Activated gamma-delta T cell treated with Interleukin-2 at 50 U/mL for 16 hours (primary cell): Measurements from ENCODE around the gene HSDL1.
"Not testable (repeated sequence)": the region's sequence is repeated elsewhere in the genome, so short reads cannot be mapped to it uniquely, and the experiment has no call there.

ENCODE experiments used
- DNase-seq: peaks from one replicate; pipeline ENCODE4 v3.0.0-alpha.2; 2020

The HSDL1 gene

DNA sequence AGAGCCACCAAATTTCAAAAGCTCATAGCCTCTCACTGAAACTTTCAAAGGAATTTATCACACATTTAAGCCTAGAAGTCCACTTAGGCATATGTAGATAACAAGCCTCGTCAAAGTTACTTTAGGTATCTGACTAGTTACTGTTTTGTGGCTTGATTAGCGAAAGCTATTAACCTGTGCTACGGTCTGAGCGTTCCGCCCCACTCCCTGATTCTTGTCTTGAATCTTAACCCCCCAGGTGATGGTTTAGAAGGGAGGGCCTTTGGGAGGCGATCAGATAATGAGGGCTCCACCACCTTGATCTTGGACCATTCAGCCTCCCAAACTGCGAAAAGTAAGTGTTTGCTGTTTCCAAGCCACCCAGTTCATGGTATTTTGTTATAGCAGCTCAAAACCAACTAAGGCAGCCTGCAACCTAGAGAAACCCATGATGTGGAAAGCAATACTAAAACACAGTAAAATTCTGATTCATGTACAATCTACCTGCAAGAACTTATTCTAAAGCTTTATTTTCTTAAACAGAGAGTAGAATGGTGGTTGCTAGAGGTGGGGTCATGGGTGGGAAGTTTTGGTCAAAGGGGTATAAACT, 7.1 kb downstream of the HSDL1 start:
- DNase-seq = no peak

DNA sequence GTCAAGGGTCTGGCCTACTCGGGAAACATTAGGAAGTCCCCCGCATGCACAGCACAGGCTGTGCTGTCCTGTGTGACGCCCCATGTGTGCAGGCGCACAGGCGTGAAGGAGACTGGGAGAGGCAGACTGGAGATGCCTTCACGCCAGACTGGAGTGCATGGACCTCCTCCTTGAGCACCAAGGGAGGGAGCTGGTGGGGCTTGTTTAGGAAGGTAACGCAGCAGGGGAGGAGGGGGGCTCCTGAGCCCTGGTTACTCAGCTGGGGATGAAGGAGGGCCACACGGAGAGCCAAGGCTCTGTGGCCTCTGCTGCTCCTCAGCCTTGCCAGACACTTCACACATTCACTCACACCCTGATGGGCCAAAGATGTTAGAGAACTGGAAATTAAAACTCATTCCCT, 7.7 kb downstream of the HSDL1 start:
- DNase-seq = no peak

DNA sequence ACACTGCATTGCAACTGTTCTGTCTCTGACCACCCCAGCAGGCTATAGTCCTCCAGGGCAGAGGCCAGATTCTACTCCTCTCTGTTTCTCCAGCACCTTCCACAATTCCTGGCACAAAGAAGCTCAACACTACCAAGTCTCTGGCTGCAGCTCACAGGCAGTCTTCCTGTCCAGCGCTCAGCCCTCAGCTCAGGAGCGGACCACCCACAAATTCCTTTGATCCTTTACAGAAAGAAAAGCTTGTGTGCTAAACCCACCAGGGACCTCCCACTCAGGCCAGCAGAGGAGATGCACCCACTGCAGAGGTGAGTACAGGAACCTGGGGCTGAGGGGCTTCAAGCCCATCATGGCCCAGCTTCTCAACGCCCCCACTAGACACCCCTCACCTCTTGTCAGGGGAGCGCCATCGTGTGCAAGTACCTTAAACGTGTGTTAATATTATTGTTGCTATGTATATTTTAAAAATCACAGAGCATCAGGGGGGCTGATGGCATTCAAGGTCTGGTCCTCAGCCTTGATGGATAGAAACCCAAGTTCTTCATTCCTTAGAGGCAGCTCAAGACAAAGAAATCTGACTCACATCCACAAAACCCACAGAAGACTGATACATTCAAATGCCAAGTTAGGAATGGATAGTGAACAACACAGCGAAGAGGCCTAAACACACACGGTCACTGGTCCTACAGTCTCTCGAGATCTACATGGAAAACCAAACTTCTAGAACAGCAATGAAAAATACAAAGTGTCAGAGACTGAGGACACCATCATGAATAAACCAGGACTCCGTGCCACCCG, 8.4 kb downstream of the HSDL1 start:
- no peak for DNase-seq

DNA sequence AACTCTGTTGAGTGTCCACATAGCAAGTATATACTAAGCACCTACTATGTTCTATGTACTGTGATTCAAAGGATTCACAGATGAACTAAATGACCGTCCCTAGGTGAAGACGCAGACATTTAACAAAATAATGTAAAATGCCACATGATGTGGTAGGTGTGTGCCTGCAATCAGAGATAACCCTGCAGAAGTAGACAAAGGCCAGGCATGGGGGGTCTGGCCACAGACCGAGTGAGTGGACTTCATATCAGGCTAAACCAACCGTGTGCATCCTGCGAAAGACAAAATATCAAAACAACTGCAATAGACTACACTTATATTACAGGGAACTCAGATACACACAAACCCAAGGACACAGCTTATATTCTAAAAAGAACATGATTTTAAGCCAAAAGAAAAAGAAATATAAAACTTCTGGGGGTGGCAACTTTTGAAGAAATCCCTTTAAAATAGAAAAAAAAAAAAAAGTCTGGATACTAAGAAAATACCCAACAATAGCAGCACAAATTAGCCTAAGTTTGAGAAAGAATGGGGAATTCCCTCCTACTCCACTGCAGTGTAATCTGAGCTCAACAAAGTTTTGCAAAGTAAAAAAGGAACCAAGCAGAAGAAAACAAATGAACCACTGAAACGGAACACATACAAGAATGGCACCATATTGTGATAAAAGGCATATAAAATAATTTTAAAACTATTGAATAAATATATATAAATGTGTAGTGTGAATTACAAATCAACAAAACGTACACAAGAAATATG, 12.3 kb downstream of the HSDL1 start:
- no peak for DNase-seq

DNA sequence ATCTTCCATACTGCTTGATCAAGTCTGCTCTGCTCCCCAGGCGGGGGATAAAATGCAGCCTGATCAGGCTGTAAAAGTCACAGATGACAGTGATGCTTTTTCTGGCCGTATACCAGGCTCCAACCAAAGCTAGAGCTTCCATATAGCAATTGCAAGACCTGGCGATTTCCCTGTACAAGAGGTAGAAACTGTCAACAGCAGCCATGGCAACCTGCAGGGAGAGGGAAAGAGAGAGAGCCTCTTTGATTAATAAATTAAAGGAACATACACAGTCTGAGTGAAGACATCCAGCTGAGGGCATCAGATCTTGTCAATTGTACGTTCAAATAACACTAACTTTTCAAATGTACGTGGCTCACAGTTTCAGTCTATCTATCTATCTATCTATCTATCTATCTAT, 13.9 kb downstream of the HSDL1 start:
- DNase-seq = no peak

DNA sequence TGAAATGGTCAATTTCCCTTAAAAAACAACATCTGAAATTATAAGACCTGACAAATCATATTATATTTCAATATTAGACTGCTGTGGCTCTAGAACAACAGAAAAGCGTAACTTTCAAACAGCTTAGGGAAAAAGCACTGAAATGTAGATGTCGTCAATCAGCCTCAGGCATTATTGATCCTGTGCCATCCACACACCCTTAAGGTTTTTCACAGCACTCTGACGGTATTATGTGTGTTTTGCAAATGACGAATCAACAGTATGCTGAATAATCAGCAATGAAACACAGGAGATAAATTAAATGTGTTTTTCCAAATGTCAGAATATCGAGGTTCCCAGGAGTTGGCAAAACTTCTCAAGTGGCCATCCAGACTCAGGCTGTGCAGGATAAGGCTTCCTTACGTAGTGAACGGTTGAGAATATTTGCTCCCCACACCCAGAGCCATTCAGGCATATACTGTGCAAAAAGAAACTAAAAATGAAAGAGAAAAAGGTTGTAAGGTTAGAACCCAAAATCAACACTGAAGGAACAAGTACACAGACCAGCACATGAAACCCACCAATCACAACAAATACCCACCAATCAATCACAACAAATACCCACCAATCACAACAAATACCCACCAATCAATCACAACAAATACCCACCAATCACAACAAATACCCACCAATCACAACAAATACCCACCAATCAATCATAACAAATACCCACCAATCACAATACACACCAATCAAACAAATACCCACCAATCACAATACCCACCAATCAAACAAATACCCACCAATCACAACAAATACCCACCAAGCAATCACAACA, 20.5 kb downstream of the HSDL1 start:
- no peak for DNase-seq

DNA sequence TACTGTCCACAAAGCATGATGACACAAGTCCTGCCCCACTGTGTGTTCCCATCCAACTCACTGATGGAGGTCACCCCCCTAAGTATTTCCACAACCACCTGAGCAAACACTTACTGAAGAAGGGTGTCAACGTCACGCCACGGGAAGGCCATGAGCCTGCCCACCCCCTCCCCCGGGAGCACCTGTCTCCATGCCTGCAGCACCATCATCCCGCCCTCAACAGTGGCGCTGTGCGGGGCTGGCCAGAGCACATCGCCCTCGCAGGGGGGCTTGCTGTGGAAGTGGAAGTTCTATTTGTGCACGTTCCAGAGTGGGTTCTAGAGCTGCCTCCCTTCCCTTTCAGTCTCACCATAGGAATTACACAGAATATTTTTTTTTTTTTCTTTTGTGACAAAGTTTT, 24.0 kb downstream of the HSDL1 start:
- no peak for DNase-seq

DNA sequence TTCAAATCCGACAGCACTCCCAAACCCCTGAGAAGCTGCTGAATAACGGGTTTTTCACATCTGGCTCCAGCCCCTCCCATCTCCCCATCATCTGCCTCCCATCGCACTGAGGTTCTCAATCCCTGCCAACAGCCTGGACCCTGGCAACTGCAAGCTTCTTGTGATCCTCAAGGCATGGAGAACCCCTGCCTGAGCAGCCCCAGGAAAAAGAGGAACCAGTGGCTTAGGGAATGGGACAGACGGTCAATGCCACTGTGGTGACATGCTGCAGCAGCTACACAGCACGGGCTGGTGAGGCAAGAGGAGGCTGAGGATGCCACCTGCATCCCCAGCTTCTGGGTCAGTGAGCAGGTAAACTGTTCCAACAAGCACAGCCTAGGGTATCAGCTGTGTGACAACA, 25.0 kb downstream of the HSDL1 start:
- DNase-seq = no peak

DNA sequence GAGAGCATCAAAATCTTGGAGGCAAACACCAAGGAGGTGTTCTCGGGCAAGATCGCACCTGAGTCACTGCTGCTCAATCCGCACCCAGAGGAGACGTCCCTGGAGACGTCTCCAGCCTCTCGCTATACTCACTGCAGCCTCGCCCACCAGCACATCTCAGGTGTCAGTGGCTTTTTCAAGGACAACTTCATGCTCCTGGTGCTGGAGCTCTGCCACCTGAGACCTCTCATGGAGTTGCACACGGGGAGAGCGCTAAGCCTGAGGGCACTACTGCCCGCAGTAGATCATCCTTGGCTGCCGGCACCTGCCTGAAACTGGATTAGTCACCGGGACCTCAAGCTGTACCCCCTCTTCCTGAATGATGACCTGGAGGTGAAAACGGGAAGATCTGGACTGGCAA, 25.6 kb downstream of the HSDL1 start:
- no peak for DNase-seq

DNA sequence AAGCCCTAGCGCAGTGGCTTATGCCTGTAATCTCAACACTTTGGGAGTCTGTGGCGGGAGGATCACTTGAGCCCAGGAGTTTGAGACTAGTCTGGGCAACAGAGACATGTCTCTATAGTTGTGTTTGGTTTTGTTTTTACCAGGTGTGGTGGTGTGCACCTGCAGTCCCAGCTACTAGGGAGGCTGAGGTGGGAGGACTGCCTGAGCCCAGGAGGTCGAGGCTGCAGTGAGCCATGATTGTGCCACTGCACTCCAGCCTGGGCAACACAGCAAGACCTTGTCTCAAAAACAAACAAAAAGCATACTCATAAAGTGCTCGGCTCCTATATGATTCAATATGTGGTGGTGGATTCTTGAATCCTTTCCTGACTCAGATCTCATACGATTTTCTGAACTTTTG, 26.7 kb downstream of the HSDL1 start:
- not testable (repeated sequence) for DNase-seq

DNA sequence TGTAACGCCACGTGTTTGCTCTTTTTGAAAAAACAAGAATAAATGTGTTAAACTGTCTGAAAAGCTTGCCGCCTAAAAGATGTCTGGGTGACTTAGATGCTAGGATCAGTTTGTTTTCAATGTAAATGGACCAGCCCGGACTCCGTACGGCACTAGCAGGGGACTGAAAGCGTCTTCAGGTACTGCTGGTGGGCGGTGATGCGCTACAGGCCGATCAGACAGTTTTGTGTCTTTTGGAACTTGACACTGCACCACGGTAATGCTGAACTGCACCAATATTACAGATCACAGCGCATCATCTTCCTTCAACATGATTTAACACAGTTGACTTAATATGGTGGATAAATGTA, 27.5 kb downstream of the HSDL1 start:
- peak; percentile 16 for DNase-seq

DNA sequence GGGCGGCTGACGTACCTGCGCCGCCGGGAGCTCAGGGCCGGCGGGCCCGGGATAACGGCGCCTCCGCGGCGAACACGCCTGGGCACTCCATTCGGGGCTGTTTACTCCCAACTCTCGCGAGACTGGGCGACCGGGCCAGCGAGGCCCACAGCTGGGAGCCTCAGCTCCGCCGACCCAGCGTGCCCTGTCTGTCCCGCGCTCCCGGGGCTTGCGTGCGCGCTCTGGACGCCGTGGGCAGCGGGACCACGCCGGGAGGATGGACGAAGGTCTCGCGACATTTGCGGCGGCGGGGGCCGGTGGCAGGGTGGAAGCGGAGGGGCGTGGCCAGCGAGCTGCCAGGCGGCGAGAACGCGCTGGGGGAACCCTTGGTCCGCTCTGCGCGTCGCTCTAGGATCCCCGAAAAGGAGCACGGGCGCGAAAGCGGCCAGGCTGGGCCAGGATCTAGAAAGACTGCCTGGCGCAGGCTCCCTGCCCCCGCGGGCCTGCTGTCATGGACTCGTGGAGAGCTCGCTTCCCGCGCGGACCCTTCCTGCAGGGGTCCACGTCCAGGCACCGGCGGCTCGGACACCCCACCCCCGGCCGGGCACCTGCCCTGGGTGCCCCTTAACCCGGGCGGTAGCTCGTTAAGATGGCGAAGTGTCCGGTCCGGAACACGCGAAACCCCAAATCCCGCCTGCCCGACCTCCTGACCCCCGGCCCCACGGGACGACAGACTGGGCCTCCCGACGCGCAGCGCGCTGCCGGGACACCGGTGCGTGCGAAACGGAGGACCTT, 28.1 kb downstream of the HSDL1 start, which contains the start of gene MBTPS1:
Gene MBTPS1, minus strand, starts transcription at position 223 of the 774 bp plus-strand sequence. CDS start 15,159 bp downstream, outside the sequence.
- DNase-seq = peak; percentile 97

DNA sequence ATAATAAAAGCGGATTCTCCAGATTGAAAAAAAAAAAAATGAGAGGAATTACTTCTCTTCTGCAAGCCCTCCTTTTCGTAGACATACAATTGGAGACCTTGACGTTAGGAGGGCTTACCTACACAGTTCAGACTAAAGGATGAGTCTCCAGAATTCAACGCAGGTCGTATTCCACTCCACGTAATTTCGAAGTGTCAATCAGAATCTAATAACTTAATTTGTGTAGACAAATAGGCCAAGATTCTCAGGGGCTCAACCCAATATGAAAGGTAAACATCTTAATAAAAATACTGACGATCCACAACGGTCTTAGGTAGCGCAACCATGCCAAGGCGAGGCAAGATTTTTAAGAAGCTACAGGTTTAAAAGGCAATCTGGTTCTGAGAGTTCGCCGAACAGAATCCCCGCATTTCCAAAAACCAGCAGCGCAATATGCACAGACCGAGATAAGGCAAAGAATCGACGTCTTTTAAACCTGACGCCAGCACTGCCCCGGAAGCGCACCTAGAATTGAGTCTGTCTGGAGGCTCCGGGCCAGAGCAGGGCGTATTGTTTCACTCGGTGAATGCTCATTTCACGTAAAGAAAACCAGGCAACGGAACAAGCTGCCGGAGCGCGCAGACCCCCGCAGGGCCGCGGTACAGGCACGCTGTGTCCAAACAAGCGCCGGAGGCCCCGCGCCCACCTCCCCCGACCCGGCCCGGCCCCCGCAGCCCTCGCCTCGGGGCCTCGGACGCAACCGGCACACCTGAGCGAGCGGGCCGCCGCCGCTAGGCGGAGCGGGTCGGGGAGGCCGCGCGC, 28.9 kb downstream of the HSDL1 start:
- peak; percentile 54 for DNase-seq

DNA sequence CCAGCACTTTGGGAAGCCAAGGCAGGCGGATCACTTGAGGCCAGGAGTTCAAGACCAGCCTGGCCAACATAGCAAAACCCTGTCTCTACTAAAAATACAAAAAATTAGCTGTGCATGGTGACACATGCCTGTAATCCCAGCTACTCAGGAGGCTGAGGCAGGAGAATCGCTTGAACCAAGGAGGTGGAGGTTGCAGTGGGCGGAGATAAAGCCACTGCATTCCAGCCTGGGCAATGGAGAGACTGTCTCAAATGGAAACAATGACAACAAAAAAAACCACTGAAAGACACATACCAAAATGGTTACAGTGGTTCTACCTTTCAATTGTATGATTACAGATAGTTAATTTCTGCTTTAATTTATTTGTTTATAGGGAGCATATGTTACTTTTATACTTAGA, 33.0 kb downstream of the HSDL1 start:
- not testable (repeated sequence) for DNase-seq

DNA sequence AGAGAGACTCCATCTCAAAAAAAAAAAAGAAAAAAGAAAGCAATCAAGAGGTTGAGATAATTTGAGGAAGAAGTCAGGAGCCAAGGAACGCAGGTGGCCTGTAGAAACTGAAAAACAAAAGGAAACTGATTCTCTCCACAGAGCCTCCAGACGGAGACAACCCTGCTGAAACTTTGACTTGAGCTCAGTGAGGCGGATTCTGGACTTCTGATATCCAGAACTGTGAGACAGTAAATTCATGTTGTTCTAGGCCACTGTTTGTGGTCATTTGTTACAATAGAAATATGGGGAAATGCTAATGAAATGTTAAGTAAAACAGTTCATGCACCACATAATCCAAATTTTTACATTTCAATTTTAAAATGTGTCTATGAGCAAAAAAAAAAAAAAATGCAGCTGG, 33.5 kb downstream of the HSDL1 start:
- DNase-seq = no peak

DNA sequence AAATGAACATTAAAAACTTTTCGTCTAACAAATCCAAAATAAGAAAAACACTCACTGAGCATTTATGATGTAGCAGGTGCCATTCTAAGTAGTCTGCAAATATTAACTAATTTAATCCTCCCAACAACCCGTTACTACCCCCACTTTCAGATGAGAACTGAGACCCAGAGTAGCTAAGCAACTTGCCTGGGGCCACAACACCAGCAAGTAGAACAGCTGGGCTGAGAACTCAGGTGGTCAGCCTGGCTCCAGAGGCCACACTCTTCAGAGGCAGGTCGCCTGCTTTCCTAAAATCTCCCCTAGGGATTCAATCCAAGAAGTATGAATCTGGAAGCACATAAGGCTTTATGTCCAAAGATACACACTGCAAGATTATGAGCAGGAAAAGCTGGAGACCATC, 34.5 kb downstream of the HSDL1 start:
- no peak for DNase-seq

DNA sequence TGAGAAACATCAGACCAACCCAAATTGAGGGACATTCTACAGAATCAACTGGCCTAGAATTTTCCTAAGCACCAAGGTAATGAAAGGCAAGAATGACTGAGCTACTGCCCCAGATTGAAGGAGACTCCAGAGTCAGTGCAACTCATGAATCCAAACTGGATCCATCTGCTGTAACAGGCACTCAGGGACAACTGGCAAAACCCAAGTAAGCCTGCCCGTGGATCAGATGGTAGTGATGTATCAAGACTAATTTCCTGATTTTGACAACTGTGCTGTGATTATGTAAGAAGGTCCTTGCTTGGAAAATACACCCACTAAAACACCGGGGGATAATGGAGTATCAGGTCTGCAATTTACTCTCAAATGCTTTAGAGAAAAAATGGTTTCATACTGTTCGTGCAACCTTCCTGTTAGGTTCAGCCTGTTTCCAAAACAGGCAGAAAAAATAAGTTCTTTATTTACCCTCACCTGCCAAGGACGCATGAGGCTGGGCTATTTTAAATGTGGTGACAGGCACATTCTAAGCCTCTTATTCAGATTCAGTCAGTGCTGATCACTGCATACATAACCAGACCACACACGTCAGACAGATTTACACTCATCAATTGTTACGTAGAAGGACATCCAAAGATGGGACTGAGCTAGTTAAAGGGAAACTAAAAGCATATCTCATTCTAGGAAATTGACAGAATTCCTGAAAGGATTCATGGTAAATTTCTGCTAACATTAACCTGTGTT, 35.2 kb downstream of the HSDL1 start:
- DNase-seq = no peak

DNA sequence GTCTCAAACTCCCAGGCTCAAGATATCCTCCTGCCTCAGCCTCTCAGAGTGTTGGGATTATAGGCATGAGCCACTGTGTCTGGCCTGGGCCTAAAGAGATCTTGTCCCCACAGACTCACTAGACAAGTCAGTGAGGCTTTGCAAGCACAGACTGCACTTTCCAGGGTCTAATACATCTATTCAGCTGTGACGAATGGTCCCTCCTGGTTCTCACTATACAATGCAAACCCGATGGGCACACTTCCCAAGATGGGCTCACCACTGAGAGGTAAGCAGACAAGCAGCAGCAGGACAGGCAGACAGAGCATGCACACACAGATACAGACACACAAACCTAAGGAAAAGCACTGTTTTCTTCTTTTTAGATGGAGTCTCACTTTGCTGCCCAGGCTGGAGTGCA, 37.1 kb downstream of the HSDL1 start:
- no peak for DNase-seq

DNA sequence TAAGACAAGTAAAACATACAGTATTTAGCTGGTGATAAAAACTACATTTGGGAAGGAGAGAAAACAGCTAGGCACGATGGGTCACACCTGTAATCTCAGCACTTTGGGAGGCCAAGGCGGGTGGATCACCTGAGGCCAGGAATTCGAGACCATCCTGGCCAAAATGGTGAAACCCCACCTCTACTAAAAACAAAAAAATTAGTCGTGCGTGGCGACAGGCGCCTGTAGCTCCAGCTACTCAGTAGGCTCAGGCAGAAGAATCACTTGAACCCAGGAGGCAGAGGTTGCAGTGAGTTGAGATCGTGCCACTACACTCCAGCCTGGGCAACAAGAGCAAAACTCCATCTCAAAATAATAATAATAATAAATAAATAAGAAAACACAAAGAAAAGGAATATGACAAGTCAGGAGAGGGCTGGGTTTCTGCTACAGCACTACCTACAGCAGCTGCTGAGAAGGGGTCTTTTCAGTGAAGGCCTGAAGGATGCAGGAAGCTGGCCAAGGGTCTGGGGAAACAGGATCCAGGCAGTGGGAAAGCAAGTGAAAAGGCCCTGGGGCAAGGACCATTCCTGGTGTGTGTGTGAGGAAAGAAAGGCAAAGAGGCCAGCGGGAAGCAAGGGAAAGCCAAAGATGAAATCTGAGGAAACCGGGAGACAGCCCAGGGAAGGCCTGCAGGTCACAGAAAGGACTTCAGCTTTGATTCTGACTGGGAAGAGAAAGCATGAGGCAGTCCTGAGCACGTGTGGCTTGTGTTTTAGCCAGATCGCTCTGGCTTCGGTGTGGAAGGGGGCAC, 38.8 kb downstream of the HSDL1 start:
- DNase-seq = no peak

DNA sequence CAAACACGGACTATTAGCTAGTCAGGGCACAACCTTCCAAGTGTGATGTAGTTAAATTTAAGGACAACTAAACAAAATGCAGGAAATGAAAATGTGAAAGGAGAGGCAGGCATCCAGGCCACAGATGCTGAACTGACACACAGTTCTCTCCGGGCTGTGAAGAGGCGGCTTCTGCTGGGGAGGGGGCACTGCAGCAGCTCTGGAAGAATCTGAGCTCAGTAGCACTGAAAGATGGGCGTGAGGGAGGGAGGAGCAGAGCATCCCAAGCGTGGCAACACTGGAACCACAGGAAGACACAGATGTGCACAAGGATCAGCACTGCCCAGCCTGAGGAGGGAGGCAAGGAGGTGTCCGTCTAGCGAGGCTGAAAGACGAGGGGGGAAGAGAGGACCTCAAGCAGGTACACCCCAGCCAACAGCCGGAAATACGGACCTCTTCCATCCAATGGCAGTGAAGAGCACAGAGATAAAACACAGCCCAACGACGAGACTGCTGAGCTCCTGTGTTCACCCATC, 39.6 kb downstream of the HSDL1 start:
- DNase-seq = no peak
